Measurements from ENCODE around the gene SAP30L. TPM values are rescaled to one million over a fixed set of nuclear protein-coding genes. Genes with fewer than 3 reads are reported as not detected.

SAP30L gene
- total and polyA plus RNA-seq, 2 experiments from 2014 or later = 21.4 to 29.3 TPM

- no peaks in the 10 kb centered on the region for H3K9me3 Mint-ChIP-seq
- peaks cover 3% of the 10 kb centered on the region; the same call in 1 of the 3 replicates for H3K36me3 Mint-ChIP-seq (ENCODE audit: low read depth)
- peaks cover 5% of the 10 kb centered on the region; the same call in 1 of the 2 replicates for H3K4me1 ChIP-seq (ENCODE audit: insufficient read depth)
- no peaks in the 10 kb centered on the region for H3K9me2 ChIP-seq (ENCODE audit: insufficient read depth)
- H3K4me3 ChIP-seq = no peak overlapping the region
- no peak overlapping the region for H3K4me2 ChIP-seq
- H3K4me1 Mint-ChIP-seq = peaks cover 6% of the 10 kb centered on the region; the same call in 2 of the 3 replicates
- no peak overlapping the region for H3K27ac Mint-ChIP-seq
- ATAC-seq (no peak), DNase-seq (ENCODE audit: low spot score) (no peak)
- no peaks in the 10 kb centered on the region for H3K79me2 ChIP-seq (replicated peaks; ENCODE audit: insufficient read depth)
- H3K36me3 ChIP-seq (ENCODE audit: insufficient read depth) = 0 out of 2 replicates have a peak, but pooled peaks cover 7% of the 10 kb centered on the region
- no peak overlapping the region for H2AFZ ChIP-seq
- no peak overlapping the region for H3K4me3 Mint-ChIP-seq
- H3K27me3 ChIP-seq (ENCODE audit: insufficient read depth) = no peaks in the 10 kb centered on the region
- TF ChIP-seq CREB1 (CRISPR knock-in tag; IDR thresholded peaks at IDR 0.05; ENCODE audit: low read depth) (no peak), NANOG (IDR thresholded peaks at IDR 0.05; ENCODE audit: borderline replicate concordance) (no peak), STAT1 (IDR thresholded peaks at IDR 0.05; ENCODE audit: unreplicated experiment) (no peak), EZH2 (IDR thresholded peaks at IDR 0.05; ENCODE audit: low read depth, unreplicated experiment) (no peak)
- TF ChIP-seq, protein P1, sequence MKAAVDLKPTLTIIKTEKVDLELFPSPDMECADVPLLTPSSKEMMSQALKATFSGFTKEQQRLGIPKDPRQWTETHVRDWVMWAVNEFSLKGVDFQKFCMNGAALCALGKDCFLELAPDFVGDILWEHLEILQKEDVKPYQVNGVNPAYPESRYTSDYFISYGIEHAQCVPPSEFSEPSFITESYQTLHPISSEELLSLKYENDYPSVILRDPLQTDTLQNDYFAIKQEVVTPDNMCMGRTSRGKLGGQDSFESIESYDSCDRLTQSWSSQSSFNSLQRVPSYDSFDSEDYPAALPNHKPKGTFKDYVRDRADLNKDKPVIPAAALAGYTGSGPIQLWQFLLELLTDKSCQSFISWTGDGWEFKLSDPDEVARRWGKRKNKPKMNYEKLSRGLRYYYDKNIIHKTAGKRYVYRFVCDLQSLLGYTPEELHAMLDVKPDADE (IDR thresholded peaks at IDR 0.05) = no peak
- TF ChIP-seq, protein P2, sequence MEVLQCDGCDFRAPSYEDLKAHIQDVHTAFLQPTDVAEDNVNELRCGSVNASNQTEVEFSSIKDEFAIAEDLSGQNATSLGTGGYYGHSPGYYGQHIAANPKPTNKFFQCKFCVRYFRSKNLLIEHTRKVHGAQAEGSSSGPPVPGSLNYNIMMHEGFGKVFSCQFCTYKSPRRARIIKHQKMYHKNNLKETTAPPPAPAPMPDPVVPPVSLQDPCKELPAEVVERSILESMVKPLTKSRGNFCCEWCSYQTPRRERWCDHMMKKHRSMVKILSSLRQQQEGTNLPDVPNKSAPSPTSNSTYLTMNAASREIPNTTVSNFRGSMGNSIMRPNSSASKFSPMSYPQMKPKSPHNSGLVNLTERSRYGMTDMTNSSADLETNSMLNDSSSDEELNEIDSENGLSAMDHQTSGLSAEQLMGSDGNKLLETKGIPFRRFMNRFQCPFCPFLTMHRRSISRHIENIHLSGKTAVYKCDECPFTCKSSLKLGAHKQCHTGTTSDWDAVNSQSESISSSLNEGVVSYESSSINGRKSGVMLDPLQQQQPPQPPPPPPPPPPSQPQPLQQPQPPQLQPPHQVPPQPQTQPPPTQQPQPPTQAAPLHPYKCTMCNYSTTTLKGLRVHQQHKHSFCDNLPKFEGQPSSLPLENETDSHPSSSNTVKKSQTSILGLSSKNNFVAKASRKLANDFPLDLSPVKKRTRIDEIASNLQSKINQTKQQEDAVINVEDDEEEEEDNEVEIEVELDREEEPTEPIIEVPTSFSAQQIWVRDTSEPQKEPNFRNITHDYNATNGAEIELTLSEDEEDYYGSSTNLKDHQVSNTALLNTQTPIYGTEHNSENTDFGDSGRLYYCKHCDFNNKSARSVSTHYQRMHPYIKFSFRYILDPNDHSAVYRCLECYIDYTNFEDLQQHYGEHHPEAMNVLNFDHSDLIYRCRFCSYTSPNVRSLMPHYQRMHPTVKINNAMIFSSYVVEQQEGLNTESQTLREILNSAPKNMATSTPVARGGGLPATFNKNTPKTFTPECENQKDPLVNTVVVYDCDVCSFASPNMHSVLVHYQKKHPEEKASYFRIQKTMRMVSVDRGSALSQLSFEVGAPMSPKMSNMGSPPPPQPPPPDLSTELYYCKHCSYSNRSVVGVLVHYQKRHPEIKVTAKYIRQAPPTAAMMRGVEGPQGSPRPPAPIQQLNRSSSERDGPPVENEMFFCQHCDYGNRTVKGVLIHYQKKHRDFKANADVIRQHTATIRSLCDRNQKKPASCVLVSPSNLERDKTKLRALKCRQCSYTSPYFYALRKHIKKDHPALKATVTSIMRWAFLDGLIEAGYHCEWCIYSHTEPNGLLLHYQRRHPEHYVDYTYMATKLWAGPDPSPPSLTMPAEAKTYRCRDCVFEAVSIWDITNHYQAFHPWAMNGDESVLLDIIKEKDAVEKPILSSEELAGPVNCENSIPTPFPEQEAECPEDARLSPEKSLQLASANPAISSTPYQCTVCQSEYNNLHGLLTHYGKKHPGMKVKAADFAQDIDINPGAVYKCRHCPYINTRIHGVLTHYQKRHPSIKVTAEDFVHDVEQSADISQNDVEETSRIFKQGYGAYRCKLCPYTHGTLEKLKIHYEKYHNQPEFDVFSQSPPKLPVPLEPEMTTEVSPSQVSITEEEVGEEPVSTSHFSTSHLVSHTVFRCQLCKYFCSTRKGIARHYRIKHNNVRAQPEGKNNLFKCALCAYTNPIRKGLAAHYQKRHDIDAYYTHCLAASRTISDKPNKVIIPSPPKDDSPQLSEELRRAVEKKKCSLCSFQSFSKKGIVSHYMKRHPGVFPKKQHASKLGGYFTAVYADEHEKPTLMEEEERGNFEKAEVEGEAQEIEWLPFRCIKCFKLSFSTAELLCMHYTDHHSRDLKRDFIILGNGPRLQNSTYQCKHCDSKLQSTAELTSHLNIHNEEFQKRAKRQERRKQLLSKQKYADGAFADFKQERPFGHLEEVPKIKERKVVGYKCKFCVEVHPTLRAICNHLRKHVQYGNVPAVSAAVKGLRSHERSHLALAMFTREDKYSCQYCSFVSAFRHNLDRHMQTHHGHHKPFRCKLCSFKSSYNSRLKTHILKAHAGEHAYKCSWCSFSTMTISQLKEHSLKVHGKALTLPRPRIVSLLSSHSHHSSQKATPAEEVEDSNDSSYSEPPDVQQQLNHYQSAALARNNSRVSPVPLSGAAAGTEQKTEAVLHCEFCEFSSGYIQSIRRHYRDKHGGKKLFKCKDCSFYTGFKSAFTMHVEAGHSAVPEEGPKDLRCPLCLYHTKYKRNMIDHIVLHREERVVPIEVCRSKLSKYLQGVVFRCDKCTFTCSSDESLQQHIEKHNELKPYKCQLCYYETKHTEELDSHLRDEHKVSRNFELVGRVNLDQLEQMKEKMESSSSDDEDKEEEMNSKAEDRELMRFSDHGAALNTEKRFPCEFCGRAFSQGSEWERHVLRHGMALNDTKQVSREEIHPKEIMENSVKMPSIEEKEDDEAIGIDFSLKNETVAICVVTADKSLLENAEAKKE (CRISPR knock-in tag; IDR thresholded peaks at IDR 0.05) = no peak
- TF ChIP-seq, protein P3, sequence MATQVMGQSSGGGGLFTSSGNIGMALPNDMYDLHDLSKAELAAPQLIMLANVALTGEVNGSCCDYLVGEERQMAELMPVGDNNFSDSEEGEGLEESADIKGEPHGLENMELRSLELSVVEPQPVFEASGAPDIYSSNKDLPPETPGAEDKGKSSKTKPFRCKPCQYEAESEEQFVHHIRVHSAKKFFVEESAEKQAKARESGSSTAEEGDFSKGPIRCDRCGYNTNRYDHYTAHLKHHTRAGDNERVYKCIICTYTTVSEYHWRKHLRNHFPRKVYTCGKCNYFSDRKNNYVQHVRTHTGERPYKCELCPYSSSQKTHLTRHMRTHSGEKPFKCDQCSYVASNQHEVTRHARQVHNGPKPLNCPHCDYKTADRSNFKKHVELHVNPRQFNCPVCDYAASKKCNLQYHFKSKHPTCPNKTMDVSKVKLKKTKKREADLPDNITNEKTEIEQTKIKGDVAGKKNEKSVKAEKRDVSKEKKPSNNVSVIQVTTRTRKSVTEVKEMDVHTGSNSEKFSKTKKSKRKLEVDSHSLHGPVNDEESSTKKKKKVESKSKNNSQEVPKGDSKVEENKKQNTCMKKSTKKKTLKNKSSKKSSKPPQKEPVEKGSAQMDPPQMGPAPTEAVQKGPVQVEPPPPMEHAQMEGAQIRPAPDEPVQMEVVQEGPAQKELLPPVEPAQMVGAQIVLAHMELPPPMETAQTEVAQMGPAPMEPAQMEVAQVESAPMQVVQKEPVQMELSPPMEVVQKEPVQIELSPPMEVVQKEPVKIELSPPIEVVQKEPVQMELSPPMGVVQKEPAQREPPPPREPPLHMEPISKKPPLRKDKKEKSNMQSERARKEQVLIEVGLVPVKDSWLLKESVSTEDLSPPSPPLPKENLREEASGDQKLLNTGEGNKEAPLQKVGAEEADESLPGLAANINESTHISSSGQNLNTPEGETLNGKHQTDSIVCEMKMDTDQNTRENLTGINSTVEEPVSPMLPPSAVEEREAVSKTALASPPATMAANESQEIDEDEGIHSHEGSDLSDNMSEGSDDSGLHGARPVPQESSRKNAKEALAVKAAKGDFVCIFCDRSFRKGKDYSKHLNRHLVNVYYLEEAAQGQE (IDR thresholded peaks at IDR 0.05; ENCODE audit: unreplicated experiment) = no peak
- TF ChIP-seq, protein P4, sequence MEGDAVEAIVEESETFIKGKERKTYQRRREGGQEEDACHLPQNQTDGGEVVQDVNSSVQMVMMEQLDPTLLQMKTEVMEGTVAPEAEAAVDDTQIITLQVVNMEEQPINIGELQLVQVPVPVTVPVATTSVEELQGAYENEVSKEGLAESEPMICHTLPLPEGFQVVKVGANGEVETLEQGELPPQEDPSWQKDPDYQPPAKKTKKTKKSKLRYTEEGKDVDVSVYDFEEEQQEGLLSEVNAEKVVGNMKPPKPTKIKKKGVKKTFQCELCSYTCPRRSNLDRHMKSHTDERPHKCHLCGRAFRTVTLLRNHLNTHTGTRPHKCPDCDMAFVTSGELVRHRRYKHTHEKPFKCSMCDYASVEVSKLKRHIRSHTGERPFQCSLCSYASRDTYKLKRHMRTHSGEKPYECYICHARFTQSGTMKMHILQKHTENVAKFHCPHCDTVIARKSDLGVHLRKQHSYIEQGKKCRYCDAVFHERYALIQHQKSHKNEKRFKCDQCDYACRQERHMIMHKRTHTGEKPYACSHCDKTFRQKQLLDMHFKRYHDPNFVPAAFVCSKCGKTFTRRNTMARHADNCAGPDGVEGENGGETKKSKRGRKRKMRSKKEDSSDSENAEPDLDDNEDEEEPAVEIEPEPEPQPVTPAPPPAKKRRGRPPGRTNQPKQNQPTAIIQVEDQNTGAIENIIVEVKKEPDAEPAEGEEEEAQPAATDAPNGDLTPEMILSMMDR (conservative IDR thresholded peaks at IDR 0.05; ENCODE audit: low read depth in 2 of 2) = no peak
- H4K20me1 ChIP-seq (replicated peaks; ENCODE audit: insufficient read depth) = no peaks in the 10 kb centered on the region
- no peaks in the 10 kb centered on the region for H3K27me3 Mint-ChIP-seq (ENCODE audit: insufficient read depth, low read depth, poor library complexity)
- no peaks in the 10 kb centered on the region for H3F3A ChIP-seq (replicated peaks; ENCODE audit: low read depth)
- H3K27ac ChIP-seq (ENCODE audit: low read depth) = no peak overlapping the region
These were observed 13.2 kb downstream of the SAP30L start for GRCh38 chr5:154459015-154459414.
